Mesenchymal stem cell (in vitro differentiated cells and primary cell): Measurements from ENCODE around the gene FAM89B.

ENCODE experiments used
- DNase-seq: peaks from one replicate; pipeline ENCODE4 v3.0.0-alpha.2; 2013
- H2AFZ ChIP-seq: one replicate; pipeline ENCODE4 v1.6.1; 2013; ENCODE audit warnings: low read depth, mild to moderate bottlenecking, control low read depth, inconsistent platforms, low read length, moderate library complexity
- H2AK5ac ChIP-seq: 2 replicates; pipeline ENCODE4 v1.6.1; 2013; ENCODE audit warnings: low read length, moderate library complexity, mild to moderate bottlenecking, inconsistent platforms; ENCODE audit not compliant: severe bottlenecking
- H2BK120ac ChIP-seq: one replicate; pipeline ENCODE4 v1.6.1; 2013; ENCODE audit warnings: low read depth, mild to moderate bottlenecking, inconsistent platforms, low read length, moderate library complexity
- H2BK12ac ChIP-seq, 2 experiments: one replicate each; pipeline ENCODE4 v1.6.1; 2013; ENCODE audit warnings: inconsistent platforms in 2 of 2, low read length in 2 of 2, mild to moderate bottlenecking in 2 of 2, moderate library complexity in 2 of 2, control low read depth in 1 of 2
- H2BK15ac ChIP-seq: one replicate; pipeline ENCODE4 v1.6.1; 2013; ENCODE audit warnings: mild to moderate bottlenecking, low read depth, inconsistent platforms; ENCODE audit not compliant: poor library complexity, severe bottlenecking
- H2BK5ac ChIP-seq: 2 replicates; pipeline ENCODE4 v1.6.1; 2013; ENCODE audit warnings: low read depth, mild to moderate bottlenecking, low read length, control low read depth, inconsistent platforms; ENCODE audit not compliant: poor library complexity, severe bottlenecking
- H3K14ac ChIP-seq, 2 experiments: one replicate each; pipeline ENCODE4 v1.6.1; 2013; ENCODE audit warnings: inconsistent platforms in 2 of 2, low read length in 2 of 2, control low read depth in 1 of 2, mild to moderate bottlenecking in 1 of 2, moderate library complexity in 1 of 2
- H3K18ac ChIP-seq, 2 experiments: one replicate each; pipeline ENCODE4 v1.6.1; 2013; ENCODE audit warnings: inconsistent platforms in 2 of 2, low read length in 2 of 2, control low read depth in 1 of 2, low read depth in 1 of 2, mild to moderate bottlenecking in 1 of 2
- H3K23ac ChIP-seq, 2 experiments: one replicate each; pipeline ENCODE4 v1.6.1; 2013; ENCODE audit warnings: inconsistent platforms in 2 of 2, low read length in 2 of 2, mild to moderate bottlenecking in 2 of 2, moderate library complexity in 2 of 2, control low read depth in 1 of 2
- H3K27ac ChIP-seq: 2 replicates; pipeline ENCODE4 v1.5.1; 2013; ENCODE audit warnings: mild to moderate bottlenecking, moderate library complexity, low read length, control low read depth, inconsistent platforms; ENCODE audit not compliant: poor library complexity, severe bottlenecking
- H3K27me3 ChIP-seq, 2 experiments: 2 replicates each; pipeline versions ENCODE4 v1.6.1 to v1.7.0; 2013; ENCODE audit warnings: low read length in 2 of 2, mild to moderate bottlenecking in 2 of 2, moderate library complexity in 2 of 2, control low read depth in 1 of 2, inconsistent platforms in 1 of 2; ENCODE audit not compliant: control insufficient read depth in 1 of 2, insufficient read depth in 1 of 2
- H3K36me3 ChIP-seq, 2 experiments: 2 replicates each; pipeline versions ENCODE4 v1.6.1 to v1.7.0; 2013; ENCODE audit warnings: low read length in 2 of 2, control low read depth in 1 of 2, inconsistent platforms in 1 of 2, low read depth in 1 of 2, mild to moderate bottlenecking in 1 of 2; ENCODE audit not compliant: insufficient read depth in 2 of 2, control insufficient read depth in 1 of 2
- H3K4ac ChIP-seq, 2 experiments: one replicate each; pipeline ENCODE4 v1.6.1; 2013; ENCODE audit warnings: inconsistent platforms in 2 of 2, low read length in 2 of 2, mild to moderate bottlenecking in 2 of 2, moderate library complexity in 2 of 2, control low read depth in 1 of 2, low read depth in 1 of 2
- H3K4me1 ChIP-seq: 2 replicates; pipeline ENCODE4 v1.6.1; 2013; ENCODE audit warnings: low read depth, low read length, control low read depth; ENCODE audit not compliant: control insufficient read depth, insufficient read depth
- H3K4me2 ChIP-seq: 2 replicates; pipeline ENCODE4 v1.6.1; 2013; ENCODE audit warnings: low read length, mild to moderate bottlenecking, inconsistent platforms; ENCODE audit not compliant: poor library complexity, severe bottlenecking
- H3K4me3 ChIP-seq, 2 experiments: 2 replicates each; pipeline versions ENCODE4 v1.5.1 to v1.7.0; 2013; ENCODE audit warnings: low read length in 2 of 2, mild to moderate bottlenecking in 2 of 2, control low read depth in 1 of 2, low read depth in 1 of 2; ENCODE audit not compliant: insufficient read depth in 1 of 2
- H3K79me1 ChIP-seq: replicated peaks from 2 replicates; pipeline ENCODE4 v1.6.1; 2013; ENCODE audit warnings: mild to moderate bottlenecking, control low read depth, low read length, inconsistent platforms; ENCODE audit not compliant: poor library complexity, severe bottlenecking
- H3K9ac ChIP-seq: 2 replicates; pipeline ENCODE4 v1.7.0; 2013; ENCODE audit warnings: mild to moderate bottlenecking, low read length, moderate library complexity
- H3K9me3 ChIP-seq: 2 replicates; pipeline ENCODE4 v1.7.0; 2013; ENCODE audit warnings: mild to moderate bottlenecking, low read length; ENCODE audit not compliant: control insufficient read depth
- H4K8ac ChIP-seq: one replicate; pipeline ENCODE4 v1.6.1; 2013; ENCODE audit warnings: inconsistent platforms, mild to moderate bottlenecking, low read length, moderate library complexity
- H4K91ac ChIP-seq: one replicate; pipeline ENCODE4 v1.6.1; 2013; ENCODE audit warnings: mild to moderate bottlenecking, low read length, inconsistent platforms
- WGBS: methylation state at CpG from one replicate; pipeline ENCODE4 v1.1.7; 2013; ENCODE audit warnings: mixed read lengths; 5-methylcytosine and 5-hydroxymethylcytosine counted together

The FAM89B gene

DNA sequence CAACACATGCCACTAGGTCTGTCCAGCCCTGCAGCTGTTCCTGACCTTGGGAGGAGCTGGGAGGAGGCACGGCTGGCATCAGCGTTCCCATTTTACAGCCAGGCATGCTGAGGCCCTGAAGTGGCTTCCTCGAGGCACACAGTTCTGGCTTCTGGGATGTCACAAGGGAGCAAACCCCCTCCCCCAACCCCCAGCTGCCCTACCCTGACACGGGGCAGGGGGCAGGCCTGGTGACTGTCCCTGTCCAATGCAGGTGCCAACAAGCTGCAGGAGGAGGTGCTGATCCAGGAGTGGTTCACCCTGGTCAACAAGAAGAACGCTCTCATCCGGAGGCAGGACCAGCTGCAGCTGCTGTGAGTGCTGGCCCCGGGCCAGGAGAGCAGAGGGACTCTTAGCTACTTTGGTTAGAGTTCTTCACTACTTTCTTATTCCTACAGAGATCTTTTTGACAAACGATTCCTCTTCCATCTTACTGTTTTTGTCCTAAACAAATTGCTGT lies 18.0 kb downstream of the FAM89B start:
- whole genome bisulfite sequencing, result 92% methylated on average over 8 of the region's 8 CpGs
- H2BK5ac ChIP-seq, result no peak overlapping the region
- no peak overlapping the region for H2AFZ ChIP-seq

GRCh38 chr11:65591939-65592857 lies 19.9 kb downstream of the FAM89B start:
- Histone ChIP-seq H2BK5ac (no peak overlapping the region), H2AK5ac (no peak overlapping the region), H3K23ac (peak overlapping the region in 1 of 2 experiments; percentile 70), H3K4me1 (peaks cover 42% of the 10 kb centered on the region), H3K4me2 (peak overlapping the region; percentile 74), H3K36me3 (peaks cover 32 to 45% of the 10 kb centered on the region in 2 experiments), H3K27ac (no peak overlapping the region), H3K9me3 (no peaks in the 10 kb centered on the region), H4K91ac (peak overlapping the region; percentile 73), H4K8ac (peak overlapping the region; percentile 82), H3K4me3 (peak overlapping the region in 1 of 2 experiments; percentile 45), H3K79me1 (peaks cover 14% of the 10 kb centered on the region), H3K9ac (no peak overlapping the region), H2AFZ (no peak overlapping the region), H3K27me3 (no peaks in the 10 kb centered on the region), H3K4ac (peak overlapping the region; percentile 68 to 85), H2BK15ac (peak overlapping the region; percentile 86), H2BK120ac (no peak overlapping the region), H2BK12ac (peak overlapping the region; percentile 59 to 64), H3K18ac (peak overlapping the region; percentile 26 to 61), H3K14ac (peak overlapping the region in 1 of 2 experiments; percentile 23)
- 13% methylated on average over 106 of the region's 106 CpGs for WGBS
- peak; percentile 81 for DNase-seq

More for the DNA sequence above, 18.0 kb downstream of the FAM89B start:
- H3K4me3 ChIP-seq, result no peak overlapping the region
- H3K4me1 ChIP-seq, result peaks cover 40% of the 10 kb centered on the region
- no peak overlapping the region for H3K4ac ChIP-seq
- no peak overlapping the region for H3K23ac ChIP-seq
- no peak overlapping the region for H3K14ac ChIP-seq
- H2BK12ac ChIP-seq, result no peak overlapping the region
- H3K18ac ChIP-seq, result no peak overlapping the region
- H2AK5ac ChIP-seq, result no peak overlapping the region
- no peak overlapping the region for H2BK120ac ChIP-seq
- no peak overlapping the region for H3K27ac ChIP-seq
- H3K9ac ChIP-seq, result no peak overlapping the region
- no peak overlapping the region for H2BK15ac ChIP-seq
- H4K8ac ChIP-seq, result no peak overlapping the region
- peaks cover 44 to 47% of the 10 kb centered on the region in 2 experiments for H3K36me3 ChIP-seq
- no peak overlapping the region for H4K91ac ChIP-seq
- H3K9me3 ChIP-seq, result no peaks in the 10 kb centered on the region
- no peak for DNase-seq
- no peaks in the 10 kb centered on the region for H3K27me3 ChIP-seq
- H3K4me2 ChIP-seq, result no peak overlapping the region
- H3K79me1 ChIP-seq, result peaks cover 14% of the 10 kb centered on the region

DNA sequence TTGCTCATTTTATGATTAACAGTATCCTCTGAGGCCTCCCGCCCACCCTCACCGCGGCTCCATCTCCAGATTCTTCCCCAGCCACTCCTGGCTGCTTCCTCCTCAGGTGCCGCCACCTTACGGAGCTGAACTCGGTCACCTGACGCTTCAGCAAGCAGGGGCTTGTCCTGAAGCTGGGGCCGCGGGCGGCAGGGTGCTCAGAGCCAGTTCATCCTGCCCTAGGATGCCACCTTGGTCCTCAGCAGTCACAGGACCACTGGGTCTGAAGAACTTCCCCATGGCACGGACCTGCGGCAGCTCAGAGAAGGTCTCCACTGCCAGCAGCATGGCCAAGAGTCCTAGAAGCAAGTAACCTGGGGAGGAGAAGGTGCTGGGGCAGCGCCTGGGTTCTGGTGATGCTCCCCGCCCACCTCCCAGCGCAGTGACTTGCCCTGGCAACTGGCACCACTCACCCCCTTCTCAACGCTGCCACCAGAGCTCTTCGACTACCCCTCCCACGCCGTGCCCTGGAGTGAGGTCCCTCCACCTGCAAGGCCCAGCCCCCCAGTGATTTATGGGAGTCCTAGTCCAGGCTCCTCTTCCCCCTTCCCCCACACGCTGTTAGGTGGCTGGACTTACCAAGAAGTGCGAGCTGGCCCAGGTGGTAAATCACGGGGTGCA lies 20.6 kb downstream of the FAM89B start:
- H3K27me3 ChIP-seq, result no peaks in the 10 kb centered on the region
- H2BK5ac ChIP-seq, result no peak overlapping the region
- peaks cover 40% of the 10 kb centered on the region for H3K4me1 ChIP-seq
- no peak overlapping the region for H2BK12ac ChIP-seq
- no peak overlapping the region for H3K27ac ChIP-seq
- H2BK15ac ChIP-seq, result no peak overlapping the region
- no peaks in the 10 kb centered on the region for H3K9me3 ChIP-seq
- no peak overlapping the region for H3K14ac ChIP-seq
- H2BK120ac ChIP-seq, result no peak overlapping the region
- no peak overlapping the region for H3K18ac ChIP-seq
- H3K79me1 ChIP-seq, result peaks cover 13% of the 10 kb centered on the region
- H3K9ac ChIP-seq, result no peak overlapping the region
- H3K23ac ChIP-seq, result no peak overlapping the region
- H3K36me3 ChIP-seq, result peaks cover 35 to 53% of the 10 kb centered on the region in 2 experiments
- no peak overlapping the region for H2AFZ ChIP-seq
- no peak for DNase-seq
- 84% methylated on average over 21 of the region's 22 CpGs for WGBS
- no peak overlapping the region for H4K8ac ChIP-seq
- peak overlapping the region; percentile 15 for H2AK5ac ChIP-seq
- peak overlapping the region in 1 of 2 experiments; percentile 68 for H3K4ac ChIP-seq
- H3K4me2 ChIP-seq, result no peak overlapping the region
- peak overlapping the region in 1 of 2 experiments; percentile 9 for H3K4me3 ChIP-seq
- no peak overlapping the region for H4K91ac ChIP-seq
